ENCODE measurements around the gene S1PR1.
"Not testable (repeated sequence)": the region's sequence is repeated elsewhere in the genome, so short reads cannot be mapped to it uniquely, and the experiment has no call there.

The S1PR1 gene

GRCh38 chr1:101236516-101237228 is at the start of gene S1PR1:
S1PR1 (plus strand) TSS chr1:101237019; CDS start chr1:101238985, 1,966 bp downstream.
- peak; percentile 71 for DNase-seq

GRCh38 chr1:101187297-101187696 is 49.5 kb upstream of the S1PR1 start:
- DNase-seq = no peak

GRCh38 chr1:101188331-101188730 is 48.5 kb upstream of the S1PR1 start:
- no peak for DNase-seq

GRCh38 chr1:101188968-101189367 is 47.9 kb upstream of the S1PR1 start:
- not testable (repeated sequence) for DNase-seq

GRCh38 chr1:101190441-101190840 is 46.4 kb upstream of the S1PR1 start:
- DNase-seq = no peak

GRCh38 chr1:101191049-101191448 is 45.8 kb upstream of the S1PR1 start:
- DNase-seq = no peak

- no peak for DNase-seq
These were observed 43.1 kb upstream of the S1PR1 start for GRCh38 chr1:101193733-101194169.

- no peak for DNase-seq
These were observed 42.1 kb upstream of the S1PR1 start for GRCh38 chr1:101194746-101195145.

GRCh38 chr1:101196668-101197067 is 40.2 kb upstream of the S1PR1 start:
- no peak for DNase-seq

GRCh38 chr1:101198842-101199636 is 37.8 kb upstream of the S1PR1 start:
- DNase-seq = no peak

- no peak for DNase-seq
These were observed 37.2 kb upstream of the S1PR1 start for GRCh38 chr1:101199637-101199982.

- DNase-seq = no peak
These were observed 36.3 kb upstream of the S1PR1 start for GRCh38 chr1:101200513-101200912.

GRCh38 chr1:101203820-101204540 is 32.8 kb upstream of the S1PR1 start:
- DNase-seq = no peak

GRCh38 chr1:101205457-101205856 is 31.4 kb upstream of the S1PR1 start:
- no peak for DNase-seq

GRCh38 chr1:101206139-101206538 is 30.7 kb upstream of the S1PR1 start:
- DNase-seq = not testable (repeated sequence)

GRCh38 chr1:101207271-101207670 is 29.5 kb upstream of the S1PR1 start:
- DNase-seq = not testable (repeated sequence)

- DNase-seq = no peak
These were observed 28.9 kb upstream of the S1PR1 start for GRCh38 chr1:101207891-101208290.

GRCh38 chr1:101215363-101216011 is 21.3 kb upstream of the S1PR1 start:
- no peak for DNase-seq

GRCh38 chr1:101216623-101217022 is 20.2 kb upstream of the S1PR1 start:
- DNase-seq = no peak

- no peak for DNase-seq
These were observed 19.7 kb upstream of the S1PR1 start for GRCh38 chr1:101217148-101217547.

GRCh38 chr1:101218968-101219367 is 17.9 kb upstream of the S1PR1 start:
- DNase-seq = not testable (repeated sequence)

GRCh38 chr1:101219924-101220870 is 16.6 kb upstream of the S1PR1 start:
- DNase-seq = no peak
